ENCODE measurements around the gene BHLHE41. TPM values are rescaled to one million over a fixed set of nuclear protein-coding genes. Genes with fewer than 3 reads are reported as not detected.

Gene BHLHE41
- total RNA-seq (0.61 TPM), polyA plus RNA-seq (9.8 TPM)
- long read RNA-seq, donor 1: 0 reads
- long read RNA-seq, donor 2: 0 reads
- long read RNA-seq, donor 3, partial matches to known transcripts: 0 of 2 reads
- long read RNA-seq, donor 3, other reads (novel, unspliced or antisense): 0 of 2 reads
- long read RNA-seq, donor 4: 0 reads
- long read RNA-seq, donor 5, partial matches to known transcripts: 0 of 1 reads
- long read RNA-seq, donor 5, other reads (novel, unspliced or antisense): 0 of 1 reads
- long read RNA-seq, donor 6, partial matches to known transcripts: 0 of 1 reads
- long read RNA-seq, donor 6, other reads (novel, unspliced or antisense): 0 of 1 reads
- long read RNA-seq, donor 7: 0 reads
- long read RNA-seq, donor 8, partial matches to known transcripts: 0 of 1 reads
- long read RNA-seq, donor 8, other reads (novel, unspliced or antisense): 0 of 1 reads
- long read RNA-seq, donor 9: 0 reads
- long read RNA-seq, donor 10: 0 reads

- Histone ChIP-seq H3K27ac (ENCODE audit: low read depth in 1 of 2, low read length in 1 of 2) (peak within 1 kb of the TSS in 1 of 2 donors; percentile 89), H3K27me3 (ENCODE audit: control insufficient read depth in 2 of 2, insufficient read depth in 1 of 2, low read length in 1 of 2) (peaks cover 82 to 92% of the 10 kb centered on the region in 2 donors), H3K4me3 (ENCODE audit: low read length in 2 of 2) (peak within 1 kb of the TSS; percentile 42 to 53), H3K9me3 (ENCODE audit: control insufficient read depth in 2 of 2, insufficient read depth in 1 of 2, low read length in 1 of 2) (no peaks in the 10 kb centered on the region), H3K36me3 (ENCODE audit: control insufficient read depth in 2 of 2, insufficient read depth in 2 of 2, low read length in 1 of 2) (no peaks in the 10 kb centered on the region), H3K4me1 (ENCODE audit: control insufficient read depth in 2 of 2, insufficient read depth in 2 of 2, low read length in 2 of 2) (peaks cover 19 to 47% of the 10 kb centered on the region in 2 donors)
- WGBS: 2% methylated on average over 54 of the region's 54 CpGs
- DNase-seq (ENCODE audit: low read depth in 6 of 9, low spot score in 9 of 9): peak in 3 of 9 donors; percentile 13 to 36 (median 19)
These were observed at the start of gene BHLHE41 for GRCh38 chr12:26124446-26125399. BHLHE41 (minus strand) TSS chr12:26125037; CDS start chr12:26124779, 258 bp downstream.

- Histone ChIP-seq H3K4me1 (ENCODE audit: control insufficient read depth in 2 of 2, insufficient read depth in 2 of 2, low read length in 2 of 2) (no peaks in the 10 kb centered on the region), H3K9me3 (ENCODE audit: control insufficient read depth in 2 of 2, insufficient read depth in 1 of 2, low read length in 1 of 2) (no peaks in the 10 kb centered on the region), H3K27ac (ENCODE audit: low read depth in 1 of 2, low read length in 1 of 2) (no peak overlapping the region), H3K4me3 (ENCODE audit: low read length in 2 of 2) (no peak overlapping the region), H3K27me3 (ENCODE audit: control insufficient read depth in 2 of 2, insufficient read depth in 1 of 2, low read length in 1 of 2) (no peaks in the 10 kb centered on the region), H3K36me3 (ENCODE audit: control insufficient read depth in 2 of 2, insufficient read depth in 2 of 2, low read length in 1 of 2) (no peaks in the 10 kb centered on the region)
- WGBS: 94% methylated on average over 4 of the region's 4 CpGs
- no peak for DNase-seq (ENCODE audit: low read depth in 6 of 9, low spot score in 9 of 9)
These were observed 48.2 kb upstream of the BHLHE41 start for GRCh38 chr12:26172946-26173552.

- WGBS: 96% methylated on average over 7 of the region's 7 CpGs
- Histone ChIP-seq H3K9me3 (ENCODE audit: control insufficient read depth in 2 of 2, insufficient read depth in 1 of 2, low read length in 1 of 2) (no peaks in the 10 kb centered on the region), H3K27me3 (ENCODE audit: control insufficient read depth in 2 of 2, insufficient read depth in 1 of 2, low read length in 1 of 2) (no peaks in the 10 kb centered on the region), H3K27ac (ENCODE audit: low read depth in 1 of 2, low read length in 1 of 2) (no peak overlapping the region), H3K4me3 (ENCODE audit: low read length in 2 of 2) (no peak overlapping the region), H3K4me1 (ENCODE audit: control insufficient read depth in 2 of 2, insufficient read depth in 2 of 2, low read length in 2 of 2) (no peaks in the 10 kb centered on the region), H3K36me3 (ENCODE audit: control insufficient read depth in 2 of 2, insufficient read depth in 2 of 2, low read length in 1 of 2) (no peaks in the 10 kb centered on the region)
- no peak for DNase-seq (ENCODE audit: low read depth in 6 of 9, low spot score in 9 of 9)
These were observed 47.7 kb upstream of the BHLHE41 start for GRCh38 chr12:26172539-26172938.

- H3K4me3 ChIP-seq (ENCODE audit: low read length in 2 of 2): no peak overlapping the region
- no peak overlapping the region for H3K27ac ChIP-seq (ENCODE audit: low read depth in 1 of 2, low read length in 1 of 2)
- no peaks in the 10 kb centered on the region for H3K36me3 ChIP-seq (ENCODE audit: control insufficient read depth in 2 of 2, insufficient read depth in 2 of 2, low read length in 1 of 2)
- 96% methylated on average over 4 of the region's 4 CpGs for WGBS
- no peaks in the 10 kb centered on the region for H3K9me3 ChIP-seq (ENCODE audit: control insufficient read depth in 2 of 2, insufficient read depth in 1 of 2, low read length in 1 of 2)
- H3K27me3 ChIP-seq (ENCODE audit: control insufficient read depth in 2 of 2, insufficient read depth in 1 of 2, low read length in 1 of 2): no peaks in the 10 kb centered on the region
- no peaks in the 10 kb centered on the region for H3K4me1 ChIP-seq (ENCODE audit: control insufficient read depth in 2 of 2, insufficient read depth in 2 of 2, low read length in 2 of 2)
- DNase-seq (ENCODE audit: low read depth in 6 of 9, low spot score in 9 of 9): no peak
These were observed 47.2 kb upstream of the BHLHE41 start for GRCh38 chr12:26172013-26172412.

- Histone ChIP-seq H3K9me3 (ENCODE audit: control insufficient read depth in 2 of 2, insufficient read depth in 1 of 2, low read length in 1 of 2) (no peaks in the 10 kb centered on the region), H3K4me1 (ENCODE audit: control insufficient read depth in 2 of 2, insufficient read depth in 2 of 2, low read length in 2 of 2) (no peaks in the 10 kb centered on the region), H3K27ac (ENCODE audit: low read depth in 1 of 2, low read length in 1 of 2) (no peak overlapping the region), H3K36me3 (ENCODE audit: control insufficient read depth in 2 of 2, insufficient read depth in 2 of 2, low read length in 1 of 2) (no peaks in the 10 kb centered on the region), H3K27me3 (ENCODE audit: control insufficient read depth in 2 of 2, insufficient read depth in 1 of 2, low read length in 1 of 2) (no peaks in the 10 kb centered on the region), H3K4me3 (ENCODE audit: low read length in 2 of 2) (no peak overlapping the region)
- WGBS: 66% methylated on average over 3 of the region's 3 CpGs
- no peak for DNase-seq (ENCODE audit: low read depth in 6 of 9, low spot score in 9 of 9)
These were observed 39.3 kb upstream of the BHLHE41 start for GRCh38 chr12:26164118-26164517.

GRCh38 chr12:26162905-26163304 lies 38.1 kb upstream of the BHLHE41 start:
- Histone ChIP-seq H3K27me3 (ENCODE audit: control insufficient read depth in 2 of 2, insufficient read depth in 1 of 2, low read length in 1 of 2) (no peaks in the 10 kb centered on the region), H3K4me3 (ENCODE audit: low read length in 2 of 2) (no peak overlapping the region), H3K36me3 (ENCODE audit: control insufficient read depth in 2 of 2, insufficient read depth in 2 of 2, low read length in 1 of 2) (no peaks in the 10 kb centered on the region), H3K9me3 (ENCODE audit: control insufficient read depth in 2 of 2, insufficient read depth in 1 of 2, low read length in 1 of 2) (no peaks in the 10 kb centered on the region), H3K4me1 (ENCODE audit: control insufficient read depth in 2 of 2, insufficient read depth in 2 of 2, low read length in 2 of 2) (no peaks in the 10 kb centered on the region), H3K27ac (ENCODE audit: low read depth in 1 of 2, low read length in 1 of 2) (no peak overlapping the region)
- WGBS: 89% methylated on average over 4 of the region's 4 CpGs
- DNase-seq (ENCODE audit: low read depth in 6 of 9, low spot score in 9 of 9): no peak

GRCh38 chr12:26162174-26162573 lies 37.3 kb upstream of the BHLHE41 start:
- Histone ChIP-seq H3K27ac (ENCODE audit: low read depth in 1 of 2, low read length in 1 of 2) (no peak overlapping the region), H3K27me3 (ENCODE audit: control insufficient read depth in 2 of 2, insufficient read depth in 1 of 2, low read length in 1 of 2) (no peaks in the 10 kb centered on the region), H3K4me1 (ENCODE audit: control insufficient read depth in 2 of 2, insufficient read depth in 2 of 2, low read length in 2 of 2) (no peaks in the 10 kb centered on the region), H3K4me3 (ENCODE audit: low read length in 2 of 2) (no peak overlapping the region), H3K36me3 (ENCODE audit: control insufficient read depth in 2 of 2, insufficient read depth in 2 of 2, low read length in 1 of 2) (no peaks in the 10 kb centered on the region), H3K9me3 (ENCODE audit: control insufficient read depth in 2 of 2, insufficient read depth in 1 of 2, low read length in 1 of 2) (no peaks in the 10 kb centered on the region)
- 93% methylated on average over 1 of the region's 1 CpG for WGBS
- DNase-seq (ENCODE audit: low read depth in 6 of 9, low spot score in 9 of 9): no peak

- H3K27me3 ChIP-seq (ENCODE audit: control insufficient read depth in 2 of 2, insufficient read depth in 1 of 2, low read length in 1 of 2): no peaks in the 10 kb centered on the region
- H3K4me3 ChIP-seq (ENCODE audit: low read length in 2 of 2): no peak overlapping the region
- H3K27ac ChIP-seq (ENCODE audit: low read depth in 1 of 2, low read length in 1 of 2): no peak overlapping the region
- 69% methylated on average over 3 of the region's 3 CpGs for WGBS
- H3K4me1 ChIP-seq (ENCODE audit: control insufficient read depth in 2 of 2, insufficient read depth in 2 of 2, low read length in 2 of 2): peaks cover 0 to 4% of the 10 kb centered on the region in 2 donors
- no peaks in the 10 kb centered on the region for H3K36me3 ChIP-seq (ENCODE audit: control insufficient read depth in 2 of 2, insufficient read depth in 2 of 2, low read length in 1 of 2)
- peak in 1 of 9 donors; percentile 31 for DNase-seq (ENCODE audit: low read depth in 6 of 9, low spot score in 9 of 9)
- H3K9me3 ChIP-seq (ENCODE audit: control insufficient read depth in 2 of 2, insufficient read depth in 1 of 2, low read length in 1 of 2): no peaks in the 10 kb centered on the region
These were observed 33.4 kb upstream of the BHLHE41 start for GRCh38 chr12:26158078-26158764.
